Stimulated activated CD4-positive, alpha-beta T cell treated with anti-CD3 and anti-CD28 coated beads, Interleukin-12 subunit alpha, Interleukin-12 subunit beta, amount 100 ng/mL, for 24 hours (primary cell): ENCODE data around the gene INIP.
"Not testable (repeated sequence)": the region's sequence is repeated elsewhere in the genome, so short reads cannot be mapped to it uniquely, and the experiment has no call there.

ENCODE experiments used
- DNase-seq, 2 experiments: peaks; one replicate each; pipeline ENCODE4 v3.0.0-alpha.2; 2020; ENCODE audit warnings: low read depth in 2 of 2

Gene INIP

DNA sequence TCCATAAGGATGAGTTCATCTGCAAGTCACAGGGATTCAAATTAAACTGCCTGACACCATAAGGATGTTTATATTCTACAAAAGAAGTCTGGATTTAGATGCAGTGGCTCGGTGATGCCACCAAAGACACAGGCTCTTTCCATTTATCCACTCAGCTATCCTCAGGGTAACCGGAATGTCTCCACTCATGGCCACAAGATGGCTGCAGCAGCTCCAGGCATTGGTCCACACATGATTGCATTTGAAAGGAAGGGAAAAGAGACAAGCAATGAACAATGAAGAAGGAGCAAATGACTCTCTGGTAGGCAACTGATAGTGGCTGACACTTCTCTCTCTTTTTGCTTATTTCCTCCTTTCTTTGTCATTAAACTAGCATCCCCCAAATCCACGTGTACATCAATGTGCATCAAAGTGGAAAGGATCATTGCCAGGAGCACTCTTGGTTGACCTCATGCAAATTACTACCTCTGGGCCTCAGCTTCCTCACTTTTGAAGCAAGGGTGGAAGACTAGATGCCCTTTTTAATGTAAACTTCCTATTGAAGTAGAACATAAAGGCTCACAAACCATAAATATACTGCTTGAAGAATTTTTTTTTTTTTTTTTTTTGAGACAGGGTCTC, 25.4 kb upstream of the INIP start:
- no peak for DNase-seq

DNA sequence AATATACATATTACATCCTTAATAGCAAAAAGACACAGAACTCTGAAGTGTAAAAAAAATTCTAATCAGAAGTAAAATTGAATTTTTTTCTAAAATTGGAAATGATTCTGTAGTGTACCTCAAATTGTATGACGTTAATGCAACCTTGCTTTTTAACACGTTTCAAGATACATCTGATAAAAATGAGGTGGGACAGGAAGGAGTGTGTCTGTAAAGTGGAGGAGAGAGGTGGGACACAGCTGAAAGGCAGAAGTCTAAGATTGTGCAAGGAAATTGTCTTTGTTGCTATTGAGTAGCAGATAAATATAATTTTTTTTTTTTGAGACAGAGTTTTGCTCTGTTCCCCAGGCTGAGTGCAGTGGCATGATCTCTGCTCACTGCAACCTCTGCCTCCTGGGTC, 17.0 kb upstream of the INIP start:
- DNase-seq: no peak

GRCh38 chr9:112731971-112732370, 14.1 kb upstream of the INIP start:
- DNase-seq: no peak

GRCh38 chr9:112728401-112728800, 10.5 kb upstream of the INIP start:
- no peak for DNase-seq

- DNase-seq: no peak
Measured at GRCh38 chr9:112726428-112726827, 8.5 kb upstream of the INIP start.

DNA sequence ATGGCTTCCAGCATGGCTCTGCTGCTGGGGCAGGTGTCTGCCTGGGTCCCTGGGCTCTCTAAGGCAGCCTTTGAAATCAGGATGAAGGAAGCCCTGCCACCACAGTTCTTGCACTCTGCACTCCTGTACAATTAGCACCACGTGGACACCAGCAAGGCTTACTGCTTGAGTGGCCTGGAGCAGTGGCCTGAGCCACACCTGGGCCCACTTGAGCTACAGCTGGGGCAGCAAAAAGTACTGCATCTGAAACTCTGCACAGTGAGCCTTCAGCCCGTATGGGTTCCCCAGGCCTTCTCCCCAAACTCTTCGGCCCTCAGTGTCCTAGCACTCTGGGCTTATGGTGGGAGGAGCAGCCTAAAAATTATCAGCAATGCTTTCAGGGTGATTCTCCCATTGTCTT, 8.0 kb upstream of the INIP start:
- DNase-seq: no peak

GRCh38 chr9:112722749-112723148, 4.8 kb upstream of the INIP start:
- DNase-seq: not testable (repeated sequence)

DNA sequence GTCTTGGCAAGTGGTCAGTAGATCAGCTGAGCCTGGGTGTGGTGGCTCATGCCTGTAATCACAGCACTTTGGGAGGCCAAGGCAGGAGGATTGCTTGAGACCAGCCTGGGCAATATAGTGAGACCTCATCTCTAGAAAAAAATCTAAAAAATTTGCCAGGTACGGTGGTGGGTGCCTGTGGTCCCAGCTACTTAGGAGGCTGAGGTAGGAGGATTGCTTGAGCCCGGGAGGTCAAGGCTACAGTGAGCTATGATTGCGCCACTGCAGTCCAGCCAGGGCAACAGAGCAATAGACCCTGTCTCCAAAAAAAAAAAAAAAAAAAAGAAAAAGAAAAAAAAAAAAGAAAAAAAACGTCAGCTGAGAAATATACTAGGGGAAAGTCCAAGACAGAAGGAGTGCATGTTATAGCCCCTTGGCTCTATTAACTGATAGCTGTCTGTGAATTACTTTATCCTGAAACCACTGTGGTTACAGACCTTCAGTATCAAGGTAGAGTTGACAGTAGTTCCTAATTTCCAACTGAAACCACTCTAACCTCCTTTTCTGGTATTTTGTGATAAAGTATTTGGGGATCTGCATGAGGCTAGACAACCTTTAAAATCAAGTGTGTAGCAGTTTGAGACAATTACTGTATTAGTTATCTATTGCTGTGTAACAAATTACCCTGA, 2.3 kb upstream of the INIP start:
- DNase-seq: no peak

- no peak for DNase-seq
Measured at GRCh38 chr9:112719696-112720095, 1.8 kb upstream of the INIP start.

DNA sequence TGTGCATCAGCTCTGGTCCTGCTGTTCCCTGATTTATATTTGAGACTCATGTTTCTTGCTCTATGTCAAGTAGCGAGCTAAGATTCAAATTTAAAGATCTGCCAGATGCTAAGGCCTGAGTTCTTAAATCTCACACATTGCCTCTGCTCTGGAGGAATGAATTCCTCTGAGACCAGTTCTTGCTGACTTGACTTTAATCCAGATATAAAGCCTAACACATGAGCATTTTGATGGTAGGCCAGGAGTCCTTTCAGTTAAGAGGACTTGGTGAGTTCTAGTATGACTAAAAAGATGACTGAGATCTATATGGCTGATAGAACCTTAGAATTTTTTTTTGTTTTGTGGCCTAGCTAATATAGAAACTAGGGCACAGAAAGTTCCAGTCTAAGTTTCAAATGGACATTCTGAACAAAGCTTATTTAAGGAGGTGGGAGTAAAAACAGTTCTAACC, 1.3 kb upstream of the INIP start:
- no peak for DNase-seq

DNA sequence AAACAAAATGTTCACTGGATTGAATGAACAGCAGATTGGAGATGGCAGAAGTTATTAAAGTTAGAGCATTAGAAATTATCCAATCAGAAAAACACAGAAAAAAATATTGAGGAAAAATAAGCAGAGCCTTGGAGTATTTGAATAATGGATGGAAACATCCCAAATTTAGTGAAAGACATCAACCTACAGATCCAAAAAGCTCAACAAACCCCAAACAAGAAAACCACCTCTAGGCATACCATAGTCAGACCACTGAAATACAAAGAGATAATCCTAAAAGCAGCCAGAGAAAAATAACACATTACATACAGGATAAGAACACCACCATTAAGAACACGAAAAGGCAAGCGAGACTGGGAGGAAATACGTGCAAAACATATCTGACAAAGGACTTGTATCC, 5.2 kb downstream of the INIP start:
- DNase-seq: no peak

- DNase-seq: no peak
Measured at GRCh38 chr9:112711050-112711689, 6.7 kb downstream of the INIP start.

- no peak for DNase-seq
Measured at GRCh38 chr9:112705768-112706427, 12.0 kb downstream of the INIP start.

- DNase-seq: no peak
Measured at GRCh38 chr9:112703304-112703703, 14.6 kb downstream of the INIP start.

- DNase-seq: no peak
Measured at GRCh38 chr9:112700085-112700484, 17.8 kb downstream of the INIP start.

DNA sequence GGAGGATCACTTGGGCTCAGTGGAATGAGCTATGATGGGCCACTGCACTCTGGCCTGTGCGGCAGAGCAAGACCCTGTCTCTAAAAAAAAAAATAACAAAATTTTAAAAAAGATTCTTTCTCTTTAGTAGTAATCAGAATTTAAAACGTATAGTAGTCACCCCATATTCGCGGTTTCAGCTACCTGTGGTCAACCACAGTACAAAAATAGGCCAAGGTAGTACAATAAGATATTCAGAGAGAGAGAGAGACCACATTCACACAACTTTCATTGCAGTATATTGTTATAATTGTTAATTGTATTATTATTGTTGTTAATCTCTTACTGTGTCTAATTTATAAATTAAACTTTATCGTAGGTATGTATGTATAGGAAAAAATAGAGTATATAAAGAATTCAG, 18.7 kb downstream of the INIP start:
- no peak for DNase-seq

GRCh38 chr9:112696461-112696860, 21.5 kb downstream of the INIP start:
- DNase-seq: no peak

GRCh38 chr9:112694706-112695555, 23.0 kb downstream of the INIP start:
- DNase-seq: no peak

DNA sequence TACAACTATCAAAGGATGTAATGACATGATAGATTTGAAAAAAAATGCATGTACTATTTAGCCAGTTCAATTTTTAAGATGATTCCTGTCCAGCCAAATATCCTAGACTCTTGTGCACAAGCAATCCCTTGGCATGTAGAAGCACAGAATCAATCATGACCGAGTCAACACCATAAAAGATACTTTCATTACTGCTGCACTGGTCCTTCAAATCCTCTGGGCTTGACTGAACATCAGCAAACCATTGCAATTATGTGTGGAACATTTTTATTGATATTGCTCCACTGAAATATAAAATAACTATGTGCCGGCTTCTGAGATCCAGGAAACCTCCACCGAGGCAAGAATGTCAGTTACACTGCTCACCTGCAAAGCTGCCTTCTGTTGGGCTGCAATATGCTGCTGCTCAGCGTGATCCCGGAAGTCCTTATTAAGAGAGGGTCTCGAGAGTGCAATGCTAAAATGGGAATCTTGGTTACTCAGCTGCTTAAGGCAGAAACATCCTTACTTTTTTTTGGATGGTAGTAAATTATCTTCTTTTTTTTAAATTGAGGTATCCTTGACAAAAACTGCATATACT, 28.7 kb downstream of the INIP start:
- no peak for DNase-seq

DNA sequence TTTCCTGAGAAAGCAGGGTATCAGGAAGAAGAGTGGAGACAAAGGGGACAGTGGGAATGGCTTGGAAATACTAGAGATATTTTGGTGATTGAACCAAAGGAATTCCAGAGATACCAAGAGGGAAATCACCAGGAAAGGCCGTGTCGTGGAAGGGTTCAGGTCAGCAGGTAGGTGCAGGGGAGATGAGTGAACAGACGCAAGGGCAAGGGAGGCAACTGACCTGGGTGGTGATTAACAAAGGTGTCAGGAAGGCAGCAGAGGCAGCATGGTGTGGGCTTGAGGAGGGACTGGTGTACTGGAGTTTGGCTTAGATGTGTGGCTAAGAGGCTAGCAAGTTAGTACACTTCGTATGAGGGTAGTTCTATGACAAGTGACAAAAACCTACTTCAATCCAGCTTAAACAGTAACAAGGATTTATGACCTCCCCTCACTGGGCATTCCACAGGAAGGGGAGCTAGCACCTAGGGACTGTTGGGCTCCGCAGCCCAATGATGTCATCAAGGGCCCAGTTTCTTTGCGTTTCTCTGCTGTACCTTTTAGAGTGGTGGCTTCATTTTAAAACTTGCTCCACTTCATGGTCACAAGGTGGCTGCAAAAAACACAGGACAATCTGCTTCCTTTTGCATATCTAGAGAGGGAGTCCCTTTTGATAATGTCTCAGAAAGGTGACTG, 37.0 kb downstream of the INIP start:
- DNase-seq: no peak

GRCh38 chr9:112677040-112677439, 40.9 kb downstream of the INIP start:
- DNase-seq: no peak
